Measurements from ENCODE around the gene FARP1. TPM values are rescaled to one million over a fixed set of nuclear protein-coding genes. Genes with fewer than 3 reads are reported as not detected.
A peak's percentile ranks its signal among the peaks of the same experiment; 100 is the strongest.

Gene FARP1
- total RNA-seq, 1 donor from 2014 or later = 278 TPM

DNA sequence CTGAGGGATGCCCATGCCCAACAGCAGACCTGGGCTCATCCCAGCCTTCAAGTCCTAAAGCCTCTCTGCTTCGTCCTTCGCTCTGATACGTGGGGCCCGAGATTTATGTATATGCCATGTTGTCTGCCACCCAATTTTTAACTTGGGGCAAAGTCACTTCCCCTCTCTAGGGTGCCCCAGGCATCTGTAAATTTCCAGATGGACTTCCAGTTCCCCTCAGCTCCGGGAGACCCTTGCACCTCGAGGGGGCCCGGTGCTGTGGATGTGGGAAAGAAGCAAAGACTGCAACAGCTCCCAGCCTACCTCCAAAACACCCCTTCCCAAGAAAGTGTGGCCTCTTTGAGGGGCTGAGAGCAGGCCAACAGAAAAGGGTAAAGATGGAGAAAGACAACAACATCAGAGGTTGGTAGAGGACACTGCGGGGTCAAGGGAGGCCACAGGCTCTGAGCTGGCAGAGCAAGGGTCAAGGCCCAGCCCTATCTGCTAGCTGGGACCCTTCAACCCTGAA is 336.7 kb downstream of the FARP1 start:
- Mint-ChIP-seq H3K9me3 (ENCODE audit: low read depth) (no peaks in the 10 kb centered on the region), H3K4me3 (ENCODE audit: low read depth) (no peak overlapping the region), H3K27ac (peak overlapping the region; percentile 27), H3K27me3 (no peaks in the 10 kb centered on the region), H3K36me3 (ENCODE audit: insufficient read depth) (peaks cover 3% of the 10 kb centered on the region), H3K4me1 (ENCODE audit: low read depth) (peaks cover 47% of the 10 kb centered on the region)
- no peak for DNase-seq (ENCODE audit: low spot score, unreplicated experiment)
- TF ChIP-seq, protein P1, sequence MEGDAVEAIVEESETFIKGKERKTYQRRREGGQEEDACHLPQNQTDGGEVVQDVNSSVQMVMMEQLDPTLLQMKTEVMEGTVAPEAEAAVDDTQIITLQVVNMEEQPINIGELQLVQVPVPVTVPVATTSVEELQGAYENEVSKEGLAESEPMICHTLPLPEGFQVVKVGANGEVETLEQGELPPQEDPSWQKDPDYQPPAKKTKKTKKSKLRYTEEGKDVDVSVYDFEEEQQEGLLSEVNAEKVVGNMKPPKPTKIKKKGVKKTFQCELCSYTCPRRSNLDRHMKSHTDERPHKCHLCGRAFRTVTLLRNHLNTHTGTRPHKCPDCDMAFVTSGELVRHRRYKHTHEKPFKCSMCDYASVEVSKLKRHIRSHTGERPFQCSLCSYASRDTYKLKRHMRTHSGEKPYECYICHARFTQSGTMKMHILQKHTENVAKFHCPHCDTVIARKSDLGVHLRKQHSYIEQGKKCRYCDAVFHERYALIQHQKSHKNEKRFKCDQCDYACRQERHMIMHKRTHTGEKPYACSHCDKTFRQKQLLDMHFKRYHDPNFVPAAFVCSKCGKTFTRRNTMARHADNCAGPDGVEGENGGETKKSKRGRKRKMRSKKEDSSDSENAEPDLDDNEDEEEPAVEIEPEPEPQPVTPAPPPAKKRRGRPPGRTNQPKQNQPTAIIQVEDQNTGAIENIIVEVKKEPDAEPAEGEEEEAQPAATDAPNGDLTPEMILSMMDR (IDR thresholded peaks at IDR 0.05; ENCODE audit: unreplicated experiment) = no peak

DNA sequence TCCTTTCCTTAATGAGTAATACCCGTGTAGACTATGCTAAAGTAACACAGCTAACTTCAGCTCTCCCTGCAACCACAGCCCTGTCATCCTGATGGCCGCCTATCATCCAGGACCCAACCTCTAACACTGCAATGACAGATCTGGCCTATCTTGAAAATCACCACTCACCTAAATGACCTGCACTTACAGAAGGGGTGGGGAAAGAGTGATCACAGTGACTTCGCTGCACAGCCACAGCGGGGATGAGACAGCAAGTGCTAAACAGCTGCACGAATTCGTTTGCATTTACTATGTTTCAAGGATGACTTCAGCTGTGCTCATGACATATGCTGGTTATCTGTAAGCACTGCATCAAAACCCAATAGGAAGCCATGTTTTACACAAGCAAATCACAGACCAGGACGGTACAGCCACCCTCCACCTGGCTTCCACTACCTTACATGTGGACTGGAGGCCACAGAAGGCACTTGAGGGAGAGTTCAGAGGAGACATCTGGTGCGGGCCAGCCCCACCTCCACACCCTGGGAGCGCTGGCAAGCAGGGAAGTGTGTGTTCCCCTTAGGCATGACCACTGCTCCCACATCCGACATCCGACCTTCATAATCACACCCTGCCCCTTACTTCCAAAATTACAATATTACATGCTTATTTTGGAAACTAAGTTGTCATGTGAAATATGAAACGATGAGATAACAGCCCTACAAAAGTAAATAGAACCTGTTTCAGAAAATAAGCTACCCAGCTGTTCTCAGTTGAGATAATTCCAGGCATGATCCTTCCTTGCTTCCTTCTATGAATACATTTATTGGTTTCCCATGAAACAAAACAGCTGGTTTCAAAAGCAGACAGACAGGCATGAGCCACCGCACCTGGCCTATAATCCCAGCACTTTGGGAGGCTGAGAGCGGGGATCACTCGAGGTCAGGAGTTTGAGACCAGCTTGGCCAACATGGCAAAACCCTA is 338.3 kb downstream of the FARP1 start:
- H3K4me3 Mint-ChIP-seq (ENCODE audit: low read depth) = no peak overlapping the region
- H3K9me3 Mint-ChIP-seq (ENCODE audit: low read depth) = no peaks in the 10 kb centered on the region
- no peak for DNase-seq (ENCODE audit: low spot score, unreplicated experiment)
- H3K27ac Mint-ChIP-seq = peak overlapping the region; percentile 62
- TF ChIP-seq, protein P1 (IDR thresholded peaks at IDR 0.05; ENCODE audit: unreplicated experiment) = no peak
- H3K36me3 Mint-ChIP-seq (ENCODE audit: insufficient read depth) = peaks cover 3% of the 10 kb centered on the region
- H3K27me3 Mint-ChIP-seq = no peaks in the 10 kb centered on the region
- H3K4me1 Mint-ChIP-seq (ENCODE audit: low read depth) = peaks cover 55% of the 10 kb centered on the region

DNA sequence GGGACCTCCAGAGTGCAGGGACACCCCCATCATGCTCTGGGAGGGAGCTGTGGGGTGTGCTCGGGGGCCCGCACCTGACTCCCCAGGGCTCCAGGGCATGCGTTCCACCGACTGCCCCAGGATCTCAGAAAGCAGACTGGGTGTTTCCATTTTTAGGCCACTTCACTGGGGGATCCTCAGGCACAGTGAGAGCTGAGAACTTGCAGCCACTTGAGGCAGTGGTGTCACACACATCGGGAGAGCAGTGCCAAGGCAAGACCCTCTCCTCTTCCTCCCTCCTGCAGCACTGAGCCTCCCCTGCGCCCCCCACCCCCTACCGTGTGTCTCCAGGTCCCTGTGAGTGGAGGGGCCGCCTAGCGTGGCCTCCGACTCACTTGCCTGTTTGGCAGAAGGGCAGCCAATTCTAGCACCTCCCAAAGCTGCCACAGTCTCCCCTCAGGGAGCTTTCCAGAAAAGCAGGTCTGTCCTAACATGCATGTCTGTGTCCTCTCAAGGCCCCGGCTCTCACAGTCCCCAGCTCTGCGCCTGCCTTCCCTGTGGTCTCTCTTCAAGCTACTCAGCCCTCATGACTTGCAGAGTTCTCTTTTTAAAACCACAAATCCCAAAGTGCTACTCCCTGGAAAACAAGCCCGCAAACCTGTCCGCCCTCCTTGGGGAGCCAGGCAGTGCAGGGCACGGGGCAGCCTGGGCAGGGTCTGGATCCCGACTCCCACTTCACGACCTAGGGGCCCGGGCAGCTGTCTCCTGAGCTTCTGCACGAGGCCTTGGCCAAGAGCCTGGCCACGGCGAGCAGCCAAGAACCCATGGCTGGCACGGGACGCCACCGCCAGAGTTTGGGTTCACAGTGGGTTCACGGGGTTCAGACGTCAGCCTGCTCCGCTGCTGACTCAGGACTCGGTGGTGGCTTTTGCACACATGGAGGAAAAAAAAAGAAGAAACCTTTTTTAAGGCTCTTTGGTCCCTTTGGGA is 339.9 kb downstream of the FARP1 start:
- DNase-seq (ENCODE audit: low spot score, unreplicated experiment) = no peak
- Mint-ChIP-seq H3K4me3 (ENCODE audit: low read depth) (no peak overlapping the region), H3K27ac (peak overlapping the region; percentile 99), H3K4me1 (ENCODE audit: low read depth) (peaks cover 50% of the 10 kb centered on the region), H3K27me3 (no peaks in the 10 kb centered on the region), H3K9me3 (ENCODE audit: low read depth) (no peaks in the 10 kb centered on the region), H3K36me3 (ENCODE audit: insufficient read depth) (peaks cover 3% of the 10 kb centered on the region)
- TF ChIP-seq, protein P1 (IDR thresholded peaks at IDR 0.05; ENCODE audit: unreplicated experiment) = peak; percentile 12

DNA sequence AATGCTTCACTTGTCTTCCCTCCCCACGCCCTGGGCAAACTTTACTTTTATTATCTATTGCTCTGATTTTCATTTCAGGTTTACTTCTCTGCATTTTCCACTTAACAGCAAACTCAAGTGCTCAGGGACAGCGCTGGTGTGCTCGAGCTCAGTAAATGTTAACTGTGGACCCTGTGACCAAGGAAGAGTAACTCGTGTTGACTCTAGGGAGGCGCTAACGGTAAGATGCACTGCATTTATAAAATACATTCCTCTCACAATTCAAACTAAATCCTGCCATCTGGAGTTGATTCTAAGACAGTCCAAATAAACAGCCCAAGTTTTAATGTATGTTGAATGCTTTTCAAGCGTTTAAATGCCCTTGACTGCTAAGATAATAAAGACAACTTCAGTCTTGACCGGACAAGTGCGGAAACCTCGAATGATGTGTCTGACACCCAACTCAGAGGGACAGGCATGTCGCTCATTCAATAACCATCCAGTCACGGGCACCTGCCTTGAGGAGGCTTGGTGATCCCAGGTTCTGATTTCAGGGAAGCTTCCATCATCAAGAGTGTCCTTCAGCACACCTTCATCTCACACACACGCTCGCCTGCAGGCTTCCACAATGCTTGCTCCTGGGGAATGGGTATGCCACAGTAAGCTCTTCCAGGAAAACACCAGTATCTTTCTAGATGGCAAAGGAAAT is 340.9 kb downstream of the FARP1 start:
- TF ChIP-seq, protein P1 (IDR thresholded peaks at IDR 0.05; ENCODE audit: unreplicated experiment) = no peak
- H3K4me1 Mint-ChIP-seq (ENCODE audit: low read depth) = peaks cover 48% of the 10 kb centered on the region
- peak overlapping the region; percentile 99 for H3K27ac Mint-ChIP-seq
- peaks cover 2% of the 10 kb centered on the region for H3K36me3 Mint-ChIP-seq (ENCODE audit: insufficient read depth)
- H3K27me3 Mint-ChIP-seq = no peaks in the 10 kb centered on the region
- H3K9me3 Mint-ChIP-seq (ENCODE audit: low read depth) = no peaks in the 10 kb centered on the region
- H3K4me3 Mint-ChIP-seq (ENCODE audit: low read depth) = peak overlapping the region; percentile 48
- DNase-seq (ENCODE audit: low spot score, unreplicated experiment) = no peak
